SK-N-SH treated with all-trans-retinoic acid at 6 μM for 48 hours (cell line): ENCODE data around the gene KRTAP19-8.

Source experiments
- ATAC-seq: fragments of 200-7000 bp; cut with Tn5 transposase; 3 replicates; pipeline ENCODE4 v1.9.1; 2020; ENCODE audit warnings: mild to moderate bottlenecking, moderate library complexity
- ARNTL ChIP-seq: fragments of 450-650 bp; formaldehyde crosslinking; IDR thresholded peaks from 2 replicates; pipeline ENCODE4 v1.5.0; 2020; ENCODE audit warnings: low read depth, mild to moderate bottlenecking, moderate library complexity, borderline replicate concordance
- BACH2 ChIP-seq: fragments of 250-450 bp; sonication (Bioruptor Pico); IDR thresholded peaks from 2 replicates; pipeline ENCODE4 v1.9.0; 2021; ENCODE audit warnings: mild to moderate bottlenecking, borderline replicate concordance
- CREB5 ChIP-seq: fragments of 250-450 bp; sonication (Bioruptor Pico); IDR thresholded peaks from 2 replicates; pipeline ENCODE4 v1.5.1; 2020; ENCODE audit warnings: low read depth, mild to moderate bottlenecking, moderate library complexity
- CSDC2 ChIP-seq: fragments of 250-450 bp; sonication (Bioruptor Pico); IDR thresholded peaks from 2 replicates; pipeline ENCODE4 v1.5.0; 2020; ENCODE audit warnings: mild to moderate bottlenecking, moderate library complexity
- ESRRG ChIP-seq: fragments of 250-450 bp; sonication (Bioruptor Pico); IDR thresholded peaks from 2 replicates; pipeline ENCODE4 v1.6.1; 2021; ENCODE audit warnings: mild to moderate bottlenecking
- GLIS3 ChIP-seq: fragments of 250-450 bp; sonication (Bioruptor Pico); IDR thresholded peaks from 2 replicates; pipeline ENCODE4 v1.5.0; 2020; ENCODE audit warnings: mild to moderate bottlenecking, moderate library complexity
- ISL1 ChIP-seq: fragments of 250-450 bp; sonication (Bioruptor Pico); IDR thresholded peaks from 2 replicates; pipeline ENCODE4 v2.1.2; 2022; ENCODE audit warnings: mild to moderate bottlenecking, moderate library complexity
- OSR1 ChIP-seq: fragments of 250-450 bp; sonication (Bioruptor Pico); IDR thresholded peaks from 2 replicates; pipeline ENCODE4 v1.8.0; 2022; ENCODE audit warnings: moderate library complexity, mild to moderate bottlenecking, inconsistent platforms
- PPARA ChIP-seq: fragments of 250-450 bp; sonication (Bioruptor Pico); IDR thresholded peaks from 2 replicates; pipeline ENCODE4 v1.5.0; 2020; ENCODE audit warnings: mild to moderate bottlenecking, borderline replicate concordance
- RARB ChIP-seq: fragments of 250-450 bp; sonication (Bioruptor Pico); IDR thresholded peaks from 2 replicates; pipeline ENCODE4 v1.8.0; 2021; ENCODE audit warnings: mild to moderate bottlenecking, moderate library complexity
- SNAI2 ChIP-seq: fragments of 250-450 bp; sonication (Bioruptor Pico); IDR thresholded peaks from 2 replicates; pipeline ENCODE4 v1.5.0; 2020; ENCODE audit warnings: mild to moderate bottlenecking, moderate library complexity
- TCF4 ChIP-seq: fragments of 250-450 bp; sonication (Bioruptor Pico); IDR thresholded peaks from 2 replicates; pipeline ENCODE4 v1.8.0; 2021; ENCODE audit warnings: mild to moderate bottlenecking, moderate library complexity, borderline replicate concordance
- TOX ChIP-seq: fragments of 250-450 bp; sonication (Bioruptor Pico); IDR thresholded peaks from 2 replicates; pipeline ENCODE4 v1.8.0; 2021; ENCODE audit warnings: mild to moderate bottlenecking, moderate library complexity, borderline replicate concordance
- TSHZ2 ChIP-seq: fragments of 250-450 bp; sonication (Bioruptor Pico); IDR thresholded peaks from 2 replicates; pipeline ENCODE4 v1.5.0; 2020; ENCODE audit warnings: mild to moderate bottlenecking, moderate library complexity
- ZC3H10 ChIP-seq: fragments of 250-450 bp; sonication (Bioruptor Pico); IDR thresholded peaks from 2 replicates; pipeline ENCODE4 v1.5.1; 2021; ENCODE audit warnings: mild to moderate bottlenecking, moderate library complexity
- ZFP3 ChIP-seq: fragments of 250-450 bp; sonication (Bioruptor Pico); IDR thresholded peaks from 2 replicates; pipeline ENCODE4 v1.5.0; 2020; ENCODE audit warnings: mild to moderate bottlenecking, moderate library complexity
- ZFP30 ChIP-seq: fragments of 450-650 bp; formaldehyde crosslinking; IDR thresholded peaks from 2 replicates; pipeline ENCODE4 v1.5.0; 2022; ENCODE audit warnings: mild to moderate bottlenecking, moderate library complexity
- ZNF565 ChIP-seq: fragments of 450-650 bp; formaldehyde crosslinking; conservative IDR thresholded peaks from 2 replicates; pipeline ENCODE4 v1.5.0; 2020; ENCODE audit warnings: low read depth, mild to moderate bottlenecking, moderate library complexity
- ZNF70 ChIP-seq: fragments of 450-650 bp; formaldehyde crosslinking; IDR thresholded peaks from 2 replicates; pipeline ENCODE4 v1.5.0; 2020; ENCODE audit warnings: mild to moderate bottlenecking, moderate library complexity
- ZNF8 ChIP-seq: fragments of 450-650 bp; formaldehyde crosslinking; IDR thresholded peaks from 2 replicates; pipeline ENCODE4 v1.5.0; 2020; ENCODE audit warnings: mild to moderate bottlenecking, moderate library complexity
- TF ChIP-seq, protein P1 (sequence below): fragments of 250-450 bp; sonication (Bioruptor Pico); IDR thresholded peaks from 2 replicates; pipeline ENCODE4 v1.8.0; 2020; ENCODE audit warnings: mild to moderate bottlenecking, moderate library complexity, borderline replicate concordance
- TF ChIP-seq, protein P2 (sequence below): fragments of 250-450 bp; sonication (Bioruptor Pico); IDR thresholded peaks from 2 replicates; pipeline ENCODE4 v1.5.1; 2021; ENCODE audit warnings: mild to moderate bottlenecking, moderate library complexity

The KRTAP19-8 gene

GRCh38 chr21:31084689-31085088, 46.4 kb upstream of the KRTAP19-8 start:
- ATAC-seq = no peak
- TF ChIP-seq ZFP30 (CRISPR knock-in tag) = no peak
- no peak for TF ChIP-seq TSHZ2 (CRISPR knock-in tag)
- no peak for TF ChIP-seq CSDC2 (CRISPR knock-in tag)
- no peak for TF ChIP-seq ARNTL (CRISPR knock-in tag)
- TF ChIP-seq, protein P1, sequence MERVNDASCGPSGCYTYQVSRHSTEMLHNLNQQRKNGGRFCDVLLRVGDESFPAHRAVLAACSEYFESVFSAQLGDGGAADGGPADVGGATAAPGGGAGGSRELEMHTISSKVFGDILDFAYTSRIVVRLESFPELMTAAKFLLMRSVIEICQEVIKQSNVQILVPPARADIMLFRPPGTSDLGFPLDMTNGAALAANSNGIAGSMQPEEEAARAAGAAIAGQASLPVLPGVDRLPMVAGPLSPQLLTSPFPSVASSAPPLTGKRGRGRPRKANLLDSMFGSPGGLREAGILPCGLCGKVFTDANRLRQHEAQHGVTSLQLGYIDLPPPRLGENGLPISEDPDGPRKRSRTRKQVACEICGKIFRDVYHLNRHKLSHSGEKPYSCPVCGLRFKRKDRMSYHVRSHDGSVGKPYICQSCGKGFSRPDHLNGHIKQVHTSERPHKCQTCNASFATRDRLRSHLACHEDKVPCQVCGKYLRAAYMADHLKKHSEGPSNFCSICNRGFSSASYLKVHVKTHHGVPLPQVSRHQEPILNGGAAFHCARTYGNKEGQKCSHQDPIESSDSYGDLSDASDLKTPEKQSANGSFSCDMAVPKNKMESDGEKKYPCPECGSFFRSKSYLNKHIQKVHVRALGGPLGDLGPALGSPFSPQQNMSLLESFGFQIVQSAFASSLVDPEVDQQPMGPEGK (CRISPR knock-in tag) = no peak
- TF ChIP-seq, protein P2, sequence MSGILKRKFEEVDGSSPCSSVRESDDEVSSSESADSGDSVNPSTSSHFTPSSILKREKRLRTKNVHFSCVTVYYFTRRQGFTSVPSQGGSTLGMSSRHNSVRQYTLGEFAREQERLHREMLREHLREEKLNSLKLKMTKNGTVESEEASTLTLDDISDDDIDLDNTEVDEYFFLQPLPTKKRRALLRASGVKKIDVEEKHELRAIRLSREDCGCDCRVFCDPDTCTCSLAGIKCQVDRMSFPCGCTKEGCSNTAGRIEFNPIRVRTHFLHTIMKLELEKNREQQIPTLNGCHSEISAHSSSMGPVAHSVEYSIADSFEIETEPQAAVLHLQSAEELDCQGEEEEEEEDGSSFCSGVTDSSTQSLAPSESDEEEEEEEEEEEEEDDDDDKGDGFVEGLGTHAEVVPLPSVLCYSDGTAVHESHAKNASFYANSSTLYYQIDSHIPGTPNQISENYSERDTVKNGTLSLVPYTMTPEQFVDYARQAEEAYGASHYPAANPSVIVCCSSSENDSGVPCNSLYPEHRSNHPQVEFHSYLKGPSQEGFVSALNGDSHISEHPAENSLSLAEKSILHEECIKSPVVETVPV = no peak
- no peak for TF ChIP-seq ZNF70 (CRISPR knock-in tag)
- TF ChIP-seq ESRRG (CRISPR knock-in tag) = no peak
- no peak for TF ChIP-seq ZFP3

- TF ChIP-seq CREB5 (no peak), CSDC2 (CRISPR knock-in tag) (no peak), GLIS3 (CRISPR knock-in tag) (no peak), ZFP3 (no peak), ZNF70 (CRISPR knock-in tag) (no peak), TCF4 (no peak), ESRRG (CRISPR knock-in tag) (no peak), OSR1 (CRISPR knock-in tag) (no peak), RARB (CRISPR knock-in tag) (no peak), SNAI2 (CRISPR knock-in tag) (no peak), BACH2 (CRISPR knock-in tag) (no peak), PPARA (no peak), ZNF8 (no peak), ZFP30 (CRISPR knock-in tag) (no peak)
- TF ChIP-seq, protein P2 = no peak
- TF ChIP-seq, protein P1 (CRISPR knock-in tag) = no peak
- ATAC-seq = no peak
Measured at GRCh38 chr21:31078796-31079195, 40.5 kb upstream of the KRTAP19-8 start.

DNA sequence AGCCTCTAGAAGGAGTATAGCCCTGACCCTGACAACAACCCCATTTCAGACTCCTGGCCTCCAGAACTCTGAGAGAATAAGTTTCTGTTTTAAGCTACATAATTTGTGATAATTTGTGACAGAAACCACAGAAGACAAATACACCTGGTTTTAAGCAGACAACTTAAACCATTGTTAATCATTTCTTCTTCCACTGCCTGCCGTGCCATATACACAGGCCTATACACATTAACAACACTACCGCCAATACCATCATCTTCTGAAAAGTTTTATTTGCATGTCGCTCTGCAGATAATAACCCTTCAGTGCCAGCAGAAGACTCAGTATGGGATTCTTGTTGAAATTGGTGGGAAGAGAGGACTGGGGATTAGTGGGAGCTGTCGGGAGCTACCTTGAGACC, 39.9 kb upstream of the KRTAP19-8 start:
- no peak for ATAC-seq
- TF ChIP-seq TSHZ2 (CRISPR knock-in tag) = no peak
- no peak for TF ChIP-seq TOX (CRISPR knock-in tag)
- no peak for TF ChIP-seq ARNTL (CRISPR knock-in tag)
- TF ChIP-seq BACH2 (CRISPR knock-in tag) = no peak
- no peak for TF ChIP-seq ZNF8
- TF ChIP-seq, protein P2 = no peak
- no peak for TF ChIP-seq GLIS3 (CRISPR knock-in tag)
- TF ChIP-seq ZFP30 (CRISPR knock-in tag) = no peak
- no peak for TF ChIP-seq TCF4
- TF ChIP-seq OSR1 (CRISPR knock-in tag) = no peak
- no peak for TF ChIP-seq ISL1 (CRISPR knock-in tag)
- no peak for TF ChIP-seq CSDC2 (CRISPR knock-in tag)
- no peak for TF ChIP-seq SNAI2 (CRISPR knock-in tag)
- TF ChIP-seq ZNF70 (CRISPR knock-in tag) = no peak
- TF ChIP-seq ZNF565 (CRISPR knock-in tag) = no peak
- no peak for TF ChIP-seq ZC3H10 (CRISPR knock-in tag)
- TF ChIP-seq ESRRG (CRISPR knock-in tag) = no peak
